GM18951 (cell line): Measurements from ENCODE around the gene FTO.

Experiments used
- POLR2A ChIP-seq: IDR thresholded peaks from 4 replicates; pipeline ENCODE4 v1.6.1; 2011; ENCODE audit warnings: mild to moderate bottlenecking; ENCODE audit not compliant: insufficient read length, insufficient read depth; ENCODE audit errors: extremely low read depth
- in situ Hi-C: fragments of 300-500 bp; cut with MboI; formaldehyde crosslinking; loops from one replicate; pipeline ENCODE4 v1.12.0; 2022; ENCODE audit warnings: low sequenced_read_pairs, mixed read lengths, inconsistent platforms; ENCODE audit not compliant: unreplicated experiment

FTO gene

DNA sequence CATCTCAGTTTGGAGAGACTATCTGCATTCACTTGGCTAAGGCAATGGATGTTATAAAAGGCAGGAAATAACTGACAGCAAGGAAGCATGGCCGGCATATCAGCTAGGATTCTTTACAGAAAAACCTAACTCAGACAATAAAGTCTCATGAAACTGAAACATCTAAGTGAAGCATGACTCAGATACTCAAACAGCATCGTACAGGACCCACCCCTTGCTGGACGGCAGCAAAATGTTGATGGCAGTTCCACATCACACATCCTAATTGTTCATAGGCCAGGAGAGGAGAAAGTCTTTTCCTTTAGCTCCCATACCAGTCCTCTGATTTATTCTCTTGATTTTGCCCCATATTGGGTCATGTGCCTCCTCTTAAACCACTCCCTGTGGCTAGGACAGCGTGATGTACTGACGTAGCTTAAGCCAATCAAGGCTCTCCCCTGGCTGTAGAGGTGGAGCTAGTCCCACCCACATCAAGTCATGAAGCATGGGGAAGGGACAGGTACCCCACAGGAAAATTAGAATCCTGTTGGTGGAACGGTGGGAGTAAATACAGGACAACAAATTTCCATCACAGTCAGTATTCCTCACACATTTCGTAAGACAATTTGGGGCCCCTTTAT lies 403.7 kb downstream of the FTO start:
- no peak for TF ChIP-seq POLR2A
- in situ Hi-C loops, result no loop called here

DNA sequence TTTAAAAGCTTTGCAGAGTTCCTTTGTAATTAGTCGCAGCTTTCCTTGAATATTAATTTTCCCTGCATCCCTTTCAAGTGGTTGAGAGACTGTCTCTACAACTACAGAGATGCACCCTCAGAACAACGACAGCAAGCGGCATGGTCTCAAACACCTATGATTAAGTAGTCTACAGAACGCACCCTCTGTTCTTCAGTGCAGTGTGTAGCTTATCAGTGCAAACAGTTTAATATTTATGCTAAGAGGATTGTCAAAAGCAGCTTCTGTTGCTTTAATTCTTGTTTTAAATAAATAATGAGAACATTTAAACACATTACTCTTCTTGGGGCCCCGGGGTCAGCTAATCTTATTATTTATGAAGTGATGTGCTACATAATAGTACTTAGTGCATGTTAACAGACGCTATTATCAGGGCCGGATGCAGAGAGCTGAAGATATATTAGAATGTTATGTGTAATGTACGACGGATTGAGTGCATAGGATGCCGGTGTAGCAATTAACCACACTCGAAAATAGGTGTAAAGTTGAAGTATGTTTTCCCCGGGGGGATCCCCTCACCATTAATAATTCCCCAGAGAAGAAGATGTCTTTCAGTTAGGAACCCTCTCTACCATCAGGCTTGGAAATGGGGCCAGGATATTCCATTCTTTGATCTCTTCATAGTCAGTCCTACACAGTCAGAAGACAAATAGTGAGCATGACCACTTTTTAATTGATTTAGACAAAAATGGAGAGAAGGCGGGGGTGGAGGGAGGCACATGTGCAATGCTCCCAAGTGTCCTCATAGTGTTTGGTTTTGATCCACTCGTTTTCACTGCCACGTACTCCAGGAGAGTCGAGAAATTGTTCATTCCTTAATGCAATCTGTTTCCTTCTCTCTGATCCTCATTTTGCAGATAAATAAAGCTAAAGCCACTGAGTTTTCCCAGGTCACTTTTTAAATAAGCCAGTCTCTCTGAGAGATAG lies 406.3 kb downstream of the FTO start:
- TF ChIP-seq POLR2A, result no peak
- in situ Hi-C loops, result no loop called here

DNA sequence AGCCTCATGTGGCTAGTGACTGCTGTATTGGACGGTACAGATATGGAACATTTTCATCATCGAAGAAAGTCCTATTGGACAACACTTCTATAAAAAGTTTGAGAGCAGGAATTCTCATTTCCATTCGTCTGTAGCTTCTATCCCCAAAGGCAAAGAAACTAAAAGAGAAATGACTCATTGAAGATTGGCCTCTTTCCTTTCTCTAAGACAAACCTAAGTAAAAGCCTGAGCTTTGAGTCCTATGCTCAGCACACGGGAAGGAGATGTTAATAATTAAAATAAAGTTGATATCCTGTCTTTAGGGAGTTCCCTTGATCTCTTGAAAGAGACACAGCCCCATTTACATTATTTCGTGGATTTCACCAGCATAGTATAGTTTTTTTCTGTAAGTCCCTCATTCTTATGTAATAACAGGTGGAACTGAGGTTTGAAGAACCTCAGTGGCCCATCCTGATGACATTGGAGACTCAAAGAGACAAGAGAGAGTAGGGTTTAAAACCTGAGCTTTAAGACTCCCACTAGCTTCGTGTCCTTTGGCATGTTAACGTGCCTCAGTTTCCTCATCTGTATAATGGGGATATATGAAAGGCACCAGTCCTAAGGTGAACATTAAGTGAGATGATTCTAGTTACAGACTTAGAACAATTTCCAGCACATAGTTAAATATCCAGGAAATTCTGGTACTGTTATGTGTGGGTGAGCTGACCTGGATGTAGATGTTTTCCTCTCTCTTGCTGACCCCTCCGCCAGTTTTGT lies 408.7 kb downstream of the FTO start:
- in situ Hi-C loops, result no loop called here
- TF ChIP-seq POLR2A, result no peak

DNA sequence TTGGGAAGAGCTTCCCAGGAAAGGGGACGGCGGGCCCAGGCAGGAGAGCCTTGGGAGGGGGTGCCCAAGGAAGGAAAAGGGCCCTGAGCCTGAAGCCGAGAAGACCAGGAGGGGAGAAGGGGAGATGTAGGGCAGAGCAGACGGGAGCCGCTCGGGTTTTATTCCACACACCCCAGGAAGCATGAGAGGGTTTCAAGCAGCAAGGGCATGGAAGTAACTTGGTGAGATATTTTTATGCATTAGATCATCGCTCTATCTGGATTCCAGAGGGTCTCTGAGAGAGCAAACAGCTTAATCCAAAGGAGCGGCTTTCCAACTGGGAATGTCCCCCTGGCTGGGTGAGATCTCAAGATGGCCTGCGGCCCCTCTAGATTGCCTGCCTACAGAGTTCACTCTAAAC lies 411.6 kb downstream of the FTO start:
- in situ Hi-C loops, result no loop called here
- no peak for TF ChIP-seq POLR2A

DNA sequence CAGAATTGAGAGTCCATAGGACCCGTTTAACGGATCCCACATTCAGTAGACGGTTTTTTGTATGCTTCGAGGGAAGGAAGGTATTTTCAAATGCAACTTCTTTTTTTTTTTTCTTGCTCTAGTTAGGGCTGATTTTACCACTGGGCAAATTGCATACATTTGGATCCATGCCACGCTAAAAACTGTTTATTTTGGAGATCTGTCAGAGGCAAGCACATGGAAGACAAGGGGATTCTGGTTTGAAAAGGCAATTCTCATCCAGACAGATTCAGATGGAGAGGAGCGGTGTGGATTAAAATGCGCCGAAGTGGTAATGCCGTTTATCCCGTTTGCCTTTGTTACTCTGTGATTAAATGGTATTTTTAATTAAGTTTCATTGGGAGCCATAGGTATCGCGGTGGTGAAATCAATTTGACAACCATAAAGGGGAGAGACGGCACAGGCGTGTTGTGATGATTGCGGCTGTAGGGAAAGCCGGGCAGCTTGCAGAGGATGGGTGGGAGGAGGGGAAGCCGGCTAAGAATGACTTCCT lies 412.2 kb downstream of the FTO start:
- in situ Hi-C loops, result no loop called here
- TF ChIP-seq POLR2A, result no peak

DNA sequence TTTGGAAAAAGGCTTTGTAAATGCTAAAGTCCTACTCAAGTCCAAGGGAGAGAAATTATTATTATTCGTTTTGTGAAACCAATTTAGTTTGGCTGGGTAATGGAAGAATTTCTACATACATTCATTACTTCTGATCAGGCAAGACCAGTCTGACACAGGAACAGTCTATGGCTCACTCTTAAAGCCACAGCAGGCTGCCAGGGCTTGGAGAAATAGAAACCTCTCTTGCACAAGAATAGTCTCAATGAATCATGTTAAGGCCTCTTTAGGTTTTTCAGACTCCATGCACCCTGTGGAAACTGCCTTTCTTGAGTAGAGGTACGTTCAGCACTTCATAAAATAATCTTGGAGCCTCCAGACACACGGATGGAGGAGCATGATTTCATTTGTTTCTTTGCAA lies 414.9 kb downstream of the FTO start:
- in situ Hi-C loops, result no loop called here
- TF ChIP-seq POLR2A, result no peak

DNA sequence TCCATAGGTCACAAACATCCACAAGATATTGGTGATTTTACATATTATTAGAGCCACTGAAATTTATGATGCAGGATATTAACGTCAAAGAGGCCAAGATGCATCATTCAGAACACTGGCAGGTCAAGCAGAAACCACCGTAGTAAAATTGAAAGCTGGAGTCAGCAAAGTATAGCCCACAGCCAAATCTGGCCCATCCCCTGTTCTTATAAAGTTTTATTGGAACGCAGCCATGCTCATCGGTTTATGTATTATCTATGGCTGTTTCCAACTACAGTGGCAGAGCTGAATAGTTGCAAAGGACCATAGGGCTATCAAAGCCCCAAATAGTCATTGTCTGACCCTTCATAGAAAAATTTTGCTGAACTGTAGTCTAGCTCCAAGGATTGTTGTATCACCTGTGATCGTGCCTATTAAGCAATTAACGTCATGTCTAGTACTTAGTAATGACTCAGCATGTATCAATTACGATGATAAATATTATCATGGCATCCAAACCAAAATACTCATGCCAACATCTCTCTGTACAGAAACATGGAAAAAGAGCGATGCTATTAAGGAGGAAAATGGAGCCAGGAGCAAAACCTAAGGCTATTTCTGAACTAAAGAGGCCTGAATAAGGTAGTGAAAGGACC lies 417.0 kb downstream of the FTO start:
- no peak for TF ChIP-seq POLR2A
- in situ Hi-C loops, result no loop called here

DNA sequence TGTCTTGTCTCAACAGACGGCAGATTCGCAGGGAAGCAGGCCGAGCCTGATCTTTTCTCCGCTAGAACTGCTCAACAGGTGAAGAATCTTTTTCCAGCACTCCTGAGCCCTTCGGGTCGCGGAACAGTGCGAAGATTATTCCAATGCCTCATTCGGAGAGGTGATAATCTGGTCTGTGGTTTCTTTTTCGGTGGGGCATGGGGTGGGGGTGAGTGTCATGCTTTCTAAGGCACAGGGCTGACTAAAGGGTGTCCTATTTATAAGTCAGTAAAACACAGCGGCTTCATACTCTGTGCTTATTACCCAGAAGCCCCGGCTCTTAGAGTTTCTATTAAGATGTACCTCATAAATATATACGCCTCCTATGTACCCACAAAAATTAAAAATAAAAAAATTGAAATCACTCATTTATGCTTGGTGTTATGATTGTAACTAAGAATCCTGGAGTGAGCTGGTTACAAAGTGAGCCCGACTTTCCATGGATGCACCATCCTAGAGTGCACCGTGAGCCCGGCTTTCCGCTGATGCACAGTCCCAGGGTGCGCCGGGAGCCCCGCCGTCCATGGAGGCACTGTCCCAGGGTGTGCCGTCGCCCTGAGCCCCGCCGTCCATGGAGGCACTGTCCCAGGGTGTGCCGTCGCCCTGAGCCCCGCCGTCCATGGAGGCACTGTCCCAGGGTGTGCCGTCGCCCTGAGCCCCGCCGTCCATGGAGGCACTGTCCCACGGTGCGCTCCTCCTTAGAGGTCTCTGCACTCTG lies 417.8 kb downstream of the FTO start:
- in situ Hi-C loops, result no loop called here
- TF ChIP-seq POLR2A, result no peak

DNA sequence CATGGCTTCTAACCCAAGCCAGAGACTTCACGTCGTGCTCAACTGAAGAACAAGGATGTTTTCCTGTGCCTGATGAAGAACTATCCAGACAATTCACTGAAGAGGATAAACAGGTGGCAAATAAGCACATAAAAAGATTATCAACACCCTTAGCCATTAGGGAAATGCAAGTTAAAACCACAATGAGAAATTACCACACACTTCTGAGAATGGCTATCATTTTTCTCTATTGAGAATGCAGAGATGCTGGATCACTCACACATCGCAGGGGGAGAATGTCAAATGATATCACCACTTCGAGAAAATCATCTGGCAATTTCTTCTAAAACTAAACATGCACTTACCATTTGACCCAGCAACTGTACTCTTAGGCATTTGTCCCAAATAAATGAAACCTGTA lies 419.8 kb downstream of the FTO start:
- in situ Hi-C loops, result no loop called here
- TF ChIP-seq POLR2A, result no peak

DNA sequence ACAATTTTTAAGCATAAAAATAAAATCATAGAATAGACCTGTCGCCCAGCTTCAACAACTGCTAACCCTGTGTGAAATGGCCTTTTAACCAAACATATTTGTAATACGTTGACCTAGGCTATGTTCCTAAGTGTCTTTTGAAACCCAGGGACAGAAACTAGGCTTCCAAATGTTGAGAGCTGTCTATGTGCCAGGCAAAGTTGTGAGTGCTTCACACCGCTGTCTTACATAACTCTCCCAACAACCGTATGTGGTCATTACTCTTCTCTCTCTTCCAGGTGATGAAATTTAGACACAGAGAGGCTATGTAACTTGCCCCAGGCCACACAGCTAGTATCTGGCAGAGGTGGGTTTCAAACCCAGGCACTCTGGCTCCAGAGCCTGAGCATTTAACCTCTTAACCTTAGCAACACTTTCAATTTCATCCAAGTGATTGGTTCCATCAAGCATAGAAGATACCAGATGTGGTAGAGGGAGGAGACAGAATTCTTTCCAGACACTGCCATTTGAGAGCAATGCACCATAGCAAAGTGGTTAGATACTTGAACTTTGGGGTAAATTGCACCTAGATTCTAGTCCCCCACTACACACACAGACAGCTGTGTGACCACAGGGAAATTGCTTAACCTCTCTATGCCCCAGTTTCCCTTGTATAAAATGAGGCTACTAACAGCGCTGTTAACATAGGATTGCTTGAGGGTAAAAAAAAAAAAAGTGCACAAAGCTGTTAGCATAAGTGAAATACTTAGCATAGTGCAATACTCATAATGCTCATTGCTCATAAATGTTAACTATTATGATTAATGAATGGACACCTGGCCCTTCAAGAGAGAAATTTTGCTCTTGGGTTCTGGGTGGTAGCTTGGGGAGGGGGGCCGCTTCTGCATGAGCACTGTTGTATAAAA lies 422.0 kb downstream of the FTO start:
- in situ Hi-C loops, result no loop called here
- TF ChIP-seq POLR2A, result no peak

DNA sequence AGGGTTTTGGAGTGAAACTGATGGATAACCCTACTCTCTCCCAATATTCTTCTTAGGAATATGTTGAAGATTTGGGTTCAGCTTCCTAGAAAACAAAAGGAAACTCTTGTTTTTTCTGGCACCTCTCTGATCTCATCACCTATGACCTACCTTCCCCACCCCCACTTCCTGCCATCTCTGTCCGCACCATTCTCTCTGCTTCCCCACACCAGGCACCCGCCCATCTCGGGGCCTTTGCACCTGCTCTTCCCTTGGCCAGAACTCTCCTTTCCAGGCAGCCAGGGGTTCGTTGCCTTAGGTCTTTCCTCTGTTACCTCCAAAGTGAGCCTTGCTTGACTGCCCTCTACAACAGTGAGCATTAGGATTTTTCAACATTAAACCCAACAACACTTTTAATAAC lies 423.0 kb downstream of the FTO start:
- in situ Hi-C loops, result no loop called here
- no peak for TF ChIP-seq POLR2A
